ENCODE results near the gene GBA3. TPM values are rescaled to one million over a fixed set of nuclear protein-coding genes. Genes with fewer than 3 reads are reported as not detected.

Gene GBA3
- total RNA-seq, 4 donors from 2014 or later = 41.3 to 306 (median 189) TPM

DNA sequence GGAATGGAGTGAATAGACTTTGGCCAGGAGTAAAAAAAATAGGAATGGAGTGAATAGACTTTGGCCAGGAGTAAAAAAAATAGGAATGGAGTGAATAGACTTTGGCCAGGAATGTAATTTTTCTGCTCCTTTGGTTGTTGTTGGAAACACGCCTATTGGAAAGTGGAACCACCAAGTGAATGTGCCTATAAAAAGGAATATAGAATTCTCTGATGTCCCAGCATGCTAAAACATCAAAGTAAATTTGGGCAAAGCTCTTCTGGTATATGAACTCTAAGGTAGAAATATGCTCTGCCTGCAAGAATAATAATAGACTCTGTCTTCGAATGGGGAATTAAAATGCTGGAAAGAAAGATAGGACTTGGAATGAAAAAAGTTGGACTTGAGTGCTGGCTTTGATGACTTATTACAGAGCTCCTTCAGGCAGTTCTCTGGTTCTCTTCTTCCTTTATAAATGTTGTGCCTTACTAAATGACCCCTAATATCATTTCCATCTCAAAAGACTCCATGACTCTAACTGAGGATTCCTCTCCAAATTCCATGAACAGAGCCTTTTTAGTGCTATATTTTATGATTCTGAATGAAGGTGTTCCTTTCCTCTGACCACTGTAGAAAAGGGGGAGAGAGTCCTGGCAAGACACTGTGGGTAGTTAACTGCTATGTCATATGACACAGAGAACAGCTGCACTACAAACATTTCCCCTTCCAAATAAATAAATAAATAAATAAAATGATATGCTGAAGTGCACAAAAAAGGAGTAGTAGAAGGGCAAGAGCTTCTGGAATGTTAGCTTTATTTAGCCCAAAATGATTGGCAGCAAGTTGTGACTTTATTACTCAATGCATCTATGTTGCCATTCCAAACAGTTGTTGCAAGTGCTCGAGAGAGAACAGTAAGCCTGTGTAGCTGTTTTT, 13.5 kb upstream of the GBA3 start:
- H3K9me3 ChIP-seq = no peaks in the 10 kb centered on the region
- no peaks in the 10 kb centered on the region for H3K27me3 ChIP-seq
- no peaks in the 10 kb centered on the region for H3K36me3 ChIP-seq
- TF ChIP-seq, protein P1, sequence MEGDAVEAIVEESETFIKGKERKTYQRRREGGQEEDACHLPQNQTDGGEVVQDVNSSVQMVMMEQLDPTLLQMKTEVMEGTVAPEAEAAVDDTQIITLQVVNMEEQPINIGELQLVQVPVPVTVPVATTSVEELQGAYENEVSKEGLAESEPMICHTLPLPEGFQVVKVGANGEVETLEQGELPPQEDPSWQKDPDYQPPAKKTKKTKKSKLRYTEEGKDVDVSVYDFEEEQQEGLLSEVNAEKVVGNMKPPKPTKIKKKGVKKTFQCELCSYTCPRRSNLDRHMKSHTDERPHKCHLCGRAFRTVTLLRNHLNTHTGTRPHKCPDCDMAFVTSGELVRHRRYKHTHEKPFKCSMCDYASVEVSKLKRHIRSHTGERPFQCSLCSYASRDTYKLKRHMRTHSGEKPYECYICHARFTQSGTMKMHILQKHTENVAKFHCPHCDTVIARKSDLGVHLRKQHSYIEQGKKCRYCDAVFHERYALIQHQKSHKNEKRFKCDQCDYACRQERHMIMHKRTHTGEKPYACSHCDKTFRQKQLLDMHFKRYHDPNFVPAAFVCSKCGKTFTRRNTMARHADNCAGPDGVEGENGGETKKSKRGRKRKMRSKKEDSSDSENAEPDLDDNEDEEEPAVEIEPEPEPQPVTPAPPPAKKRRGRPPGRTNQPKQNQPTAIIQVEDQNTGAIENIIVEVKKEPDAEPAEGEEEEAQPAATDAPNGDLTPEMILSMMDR (IDR thresholded peaks at IDR 0.05) = no peak
- TF ChIP-seq POLR2A (IDR thresholded peaks at IDR 0.05) = no peak
- H3K27ac ChIP-seq = no peak overlapping the region
- no peak overlapping the region for H3K4me3 ChIP-seq
- peaks cover 0 to 11% (median 2%) of the 10 kb centered on the region in 4 donors for H3K4me1 ChIP-seq
- DNase-seq = no peak

DNA sequence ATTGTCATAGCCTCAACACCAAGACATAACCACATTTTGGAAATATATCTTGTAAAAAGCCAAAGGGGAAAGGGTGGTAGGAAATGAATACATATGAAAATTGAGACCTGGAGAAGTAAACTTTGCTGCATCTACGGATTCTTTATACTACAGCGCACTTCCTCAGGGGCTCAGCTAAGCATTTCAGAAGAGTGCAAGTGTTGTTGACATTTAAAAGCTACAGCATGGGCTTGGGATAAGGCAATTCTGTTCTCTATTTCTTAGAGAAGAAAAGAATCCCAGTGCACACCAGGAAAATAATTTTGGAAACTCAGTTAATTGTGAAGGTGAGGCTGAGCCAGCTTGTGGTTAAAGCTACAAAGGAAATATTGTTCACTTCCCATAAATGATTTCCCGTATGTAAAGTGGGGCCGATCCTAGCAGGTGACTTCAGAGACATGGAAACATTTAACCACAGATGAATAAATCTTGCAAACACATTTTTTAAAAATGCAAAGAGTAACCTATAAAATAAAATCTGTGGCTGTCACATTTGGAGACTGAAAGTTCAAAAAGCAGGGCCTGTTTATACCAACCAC, 12.6 kb upstream of the GBA3 start:
- Histone ChIP-seq H3K36me3 (no peaks in the 10 kb centered on the region), H3K4me3 (no peak overlapping the region), H3K4me1 (peaks cover 0 to 11% (median 2%) of the 10 kb centered on the region in 4 donors), H3K9me3 (no peaks in the 10 kb centered on the region), H3K27ac (no peak overlapping the region), H3K27me3 (no peaks in the 10 kb centered on the region)
- DNase-seq = no peak
- TF ChIP-seq POLR2A (IDR thresholded peaks at IDR 0.05) = no peak
- TF ChIP-seq, protein P1 (IDR thresholded peaks at IDR 0.05) = no peak

DNA sequence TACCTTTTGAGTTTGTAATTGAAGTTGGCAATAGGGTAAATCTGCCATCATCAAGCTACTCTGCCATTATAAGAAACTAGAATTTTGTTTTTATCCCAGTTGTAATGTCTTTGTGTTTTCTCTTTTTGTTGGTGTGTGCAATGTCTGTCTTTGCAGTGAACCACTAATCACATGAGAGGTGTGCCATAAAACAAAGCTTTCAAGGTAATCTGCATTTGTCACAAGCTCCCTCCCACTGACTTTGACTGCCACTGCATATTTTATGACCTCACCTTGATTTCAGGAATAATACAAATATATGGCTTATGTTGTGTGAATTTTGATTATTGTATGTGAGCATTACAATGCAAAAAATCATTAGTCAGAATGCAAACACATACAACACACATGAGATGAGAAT, 9.0 kb upstream of the GBA3 start:
- TF ChIP-seq POLR2A (IDR thresholded peaks at IDR 0.05) = no peak
- TF ChIP-seq, protein P1 (IDR thresholded peaks at IDR 0.05) = no peak
- no peak for DNase-seq
- no peaks in the 10 kb centered on the region for H3K27me3 ChIP-seq
- H3K4me1 ChIP-seq = peaks cover 0 to 11% (median 2%) of the 10 kb centered on the region in 4 donors
- H3K27ac ChIP-seq = no peak overlapping the region
- H3K9me3 ChIP-seq = no peaks in the 10 kb centered on the region
- H3K36me3 ChIP-seq = no peaks in the 10 kb centered on the region
- H3K4me3 ChIP-seq = no peak overlapping the region

DNA sequence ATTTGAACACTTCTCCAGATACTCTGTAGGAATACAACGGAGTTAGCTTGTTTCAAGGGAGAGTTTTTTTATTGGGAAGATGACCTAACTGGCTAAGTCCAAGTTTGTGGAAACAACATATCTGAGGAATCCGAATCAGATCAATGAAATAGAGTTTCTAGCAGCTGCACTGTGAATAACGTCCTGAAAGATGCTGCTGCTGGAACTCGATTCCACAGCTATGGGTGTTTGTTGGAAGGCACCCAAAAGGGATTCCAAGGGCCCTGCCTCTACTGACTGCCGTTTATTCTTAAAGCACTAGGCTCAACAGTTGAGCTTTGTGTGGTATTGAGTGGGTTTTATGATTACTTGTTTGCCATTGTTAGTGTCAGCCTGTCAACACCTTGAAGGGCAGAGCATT, 6.6 kb upstream of the GBA3 start:
- TF ChIP-seq, protein P1 (IDR thresholded peaks at IDR 0.05) = no peak
- TF ChIP-seq POLR2A (IDR thresholded peaks at IDR 0.05) = no peak
- H3K4me3 ChIP-seq = no peak overlapping the region
- H3K4me1 ChIP-seq = no peaks in the 10 kb centered on the region
- no peaks in the 10 kb centered on the region for H3K9me3 ChIP-seq
- no peaks in the 10 kb centered on the region for H3K27me3 ChIP-seq
- no peak overlapping the region for H3K27ac ChIP-seq
- no peak for DNase-seq
- no peaks in the 10 kb centered on the region for H3K36me3 ChIP-seq

DNA sequence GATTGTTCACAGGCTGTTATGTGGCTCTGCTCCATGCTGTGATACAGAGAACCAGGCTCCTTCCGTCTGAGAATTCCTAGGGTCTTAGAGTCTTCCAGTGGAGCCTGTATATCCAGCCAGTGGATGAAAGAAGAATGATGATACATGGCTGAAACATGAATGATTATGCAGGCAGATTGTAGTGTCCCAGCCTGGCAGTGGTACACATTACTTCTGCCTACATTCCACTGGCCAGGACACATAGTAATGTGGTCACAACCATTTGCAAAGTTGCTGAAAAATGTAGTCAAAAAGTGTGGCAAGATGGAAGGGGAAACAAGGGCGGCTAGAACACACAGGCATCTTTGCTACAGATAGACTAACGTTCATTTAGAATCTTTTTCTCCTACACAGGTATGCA, 4.5 kb upstream of the GBA3 start:
- no peak overlapping the region for H3K4me3 ChIP-seq
- H3K4me1 ChIP-seq = peaks cover 0 to 9% (median 0%) of the 10 kb centered on the region in 4 donors
- TF ChIP-seq, protein P1 (IDR thresholded peaks at IDR 0.05) = no peak
- TF ChIP-seq POLR2A (IDR thresholded peaks at IDR 0.05) = no peak
- no peaks in the 10 kb centered on the region for H3K36me3 ChIP-seq
- H3K27ac ChIP-seq = no peak overlapping the region
- no peak for DNase-seq
- H3K27me3 ChIP-seq = no peaks in the 10 kb centered on the region
- H3K9me3 ChIP-seq = no peaks in the 10 kb centered on the region

Data from Peyer's patch (tissue), 4 donors.